CD4-positive, alpha-beta memory T cell (primary cell): ENCODE measurements around the gene C1orf21. TPM values are rescaled to one million over a fixed set of nuclear protein-coding genes. Genes with fewer than 3 reads are reported as not detected.

Source experiments
- CTCF ChIA-PET: fragments of 350-600 bp; sonication (Branson Sonifier 250); formaldehyde crosslinking; loops from one replicate; lab custom pipeline; 2021; ENCODE audit warnings: inconsistent platforms; ENCODE audit not compliant: partially characterized antibody; lab: Charles Lee
- POLR2A ChIA-PET: fragments of 350-600 bp; sonication (Branson Sonifier 250); formaldehyde crosslinking; loops from one replicate; lab custom pipeline; 2021; ENCODE audit not compliant: partially characterized antibody; lab: Charles Lee
- DNase-seq, 5 donors: peaks; one replicate each; pipeline versions ENCODE4 v3.0.0 to v3.0.0-alpha.2; 2020 to 2022; ENCODE audit warnings: mixed read lengths in 1 of 5
- H3K27ac ChIP-seq: one replicate; pipeline ENCODE4 v1.7.0; 2013; ENCODE audit warnings: low read depth, low read length
- H3K27me3 ChIP-seq: 2 replicates; pipeline ENCODE4 v1.7.0; 2013; ENCODE audit warnings: mild to moderate bottlenecking, low read length, moderate library complexity; ENCODE audit not compliant: insufficient read depth
- H3K36me3 ChIP-seq: 2 replicates; pipeline ENCODE4 v1.7.0; 2013; ENCODE audit warnings: mild to moderate bottlenecking, low read length, moderate library complexity; ENCODE audit not compliant: insufficient read depth
- H3K4me1 ChIP-seq: 2 replicates; pipeline ENCODE4 v1.7.0; 2013; ENCODE audit warnings: mild to moderate bottlenecking, low read length, moderate library complexity; ENCODE audit not compliant: insufficient read depth
- H3K4me3 ChIP-seq, 2 donors: one replicate each; pipeline ENCODE4 v1.7.0; 2013; ENCODE audit warnings: low read length in 2 of 2, mild to moderate bottlenecking in 1 of 2
- H3K9me3 ChIP-seq, 2 donors: one replicate each; pipeline ENCODE4 v1.7.0; 2013; ENCODE audit warnings: low read length in 2 of 2, control low read depth in 1 of 2; ENCODE audit not compliant: control insufficient read depth in 1 of 2
- H3K27ac Mint-ChIP-seq, 7 donors: one replicate each; pipeline ENCODE4 v1.8.0; 2020 to 2021; ENCODE audit warnings: mixed read lengths in 7 of 7, mild to moderate bottlenecking in 6 of 7, inconsistent platforms in 3 of 7, moderate library complexity in 3 of 7
- H3K27me3 Mint-ChIP-seq, 2 donors: one replicate each; pipeline ENCODE4 v1.8.0; 2020 to 2021; ENCODE audit warnings: mixed read lengths in 2 of 2
- H3K36me3 Mint-ChIP-seq, 2 donors: one replicate each; pipeline ENCODE4 v1.8.0; 2020 to 2021; ENCODE audit warnings: mixed read lengths in 2 of 2, inconsistent platforms in 1 of 2, mild to moderate bottlenecking in 1 of 2
- H3K4me1 Mint-ChIP-seq, 4 donors: one replicate each; pipeline ENCODE4 v1.8.0; 2020 to 2021; ENCODE audit warnings: mixed read lengths in 4 of 4, mild to moderate bottlenecking in 1 of 4
- H3K4me3 Mint-ChIP-seq, 8 donors: one replicate each; pipeline ENCODE4 v1.8.0; 2020 to 2021; ENCODE audit warnings: mixed read lengths in 8 of 8, mild to moderate bottlenecking in 7 of 8, moderate library complexity in 6 of 8, inconsistent platforms in 3 of 8
- H3K9me3 Mint-ChIP-seq, 8 donors: one replicate each; pipeline ENCODE4 v1.8.0; 2020 to 2021; ENCODE audit warnings: mixed read lengths in 8 of 8, mild to moderate bottlenecking in 5 of 8, inconsistent platforms in 3 of 8, moderate library complexity in 1 of 8
- intact Hi-C: fragments of 100-400 bp; cut with micrococcal nuclease; formaldehyde crosslinking; loops from one replicate; pipeline ENCODE4 v1.15.1; 2023
- polyA plus RNA-seq, 2 donors: library from polyadenylated mRNA; unstranded; fragments of 300-500 nt; fragmentation: Illumina TruSeq; gene quantifications; one replicate each; pipeline ENCODE4 v1.2.3, GENCODE V29; 2021
- total RNA-seq, 2 experiments: library from RNA; stranded (reverse); gene quantifications; one replicate each; pipeline ENCODE4 v1.2.3, GENCODE V29; 2021

The C1orf21 gene
- total and polyA plus RNA-seq, 4 experiments from 2014 or later, result 0.20 to 0.80 (median 0.55) TPM

DNA sequence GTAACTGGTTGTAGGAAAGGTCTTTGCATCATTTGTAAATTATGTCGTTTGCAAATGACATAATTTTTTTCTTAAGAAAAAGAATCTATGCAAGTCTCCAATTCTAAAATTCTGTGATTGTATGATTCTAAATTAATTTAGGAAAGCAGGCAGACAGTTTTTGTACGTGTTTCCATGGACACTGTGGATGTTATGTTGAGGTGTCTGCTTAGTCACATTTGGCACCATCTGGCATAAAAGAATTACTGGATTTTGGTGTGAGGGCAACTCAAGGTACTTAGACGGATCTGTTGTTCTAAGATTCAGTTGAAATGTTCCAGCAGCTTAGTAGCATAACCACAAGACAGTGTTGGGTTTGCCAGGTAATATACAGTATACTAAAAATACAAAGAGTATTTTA is 42.5 kb downstream of the C1orf21 start:
- Mint-ChIP-seq H3K4me1 (no peaks in the 10 kb centered on the region), H3K27ac (no peak overlapping the region), H3K9me3 (peaks cover 0 to 10% (median 0%) of the 10 kb centered on the region in 8 donors), H3K4me3 (no peak overlapping the region), H3K27me3 (peaks cover 10 to 11% of the 10 kb centered on the region in 2 donors), H3K36me3 (no peaks in the 10 kb centered on the region)
- no peaks in the 10 kb centered on the region for H3K36me3 ChIP-seq
- H3K27ac ChIP-seq, result no peak overlapping the region
- no peaks in the 10 kb centered on the region for H3K9me3 ChIP-seq
- no peak for DNase-seq
- POLR2A ChIA-PET, result no interaction called here
- no peaks in the 10 kb centered on the region for H3K4me1 ChIP-seq
- H3K4me3 ChIP-seq, result no peak overlapping the region
- CTCF ChIA-PET, result no interaction called here
- intact Hi-C loops, result no loop called here
- no peaks in the 10 kb centered on the region for H3K27me3 ChIP-seq

GRCh38 chr1:184433956-184434502 is 47.2 kb downstream of the C1orf21 start:
- Histone ChIP-seq H3K27me3 (no peaks in the 10 kb centered on the region), H3K36me3 (no peaks in the 10 kb centered on the region), H3K9me3 (no peaks in the 10 kb centered on the region), H3K4me3 (no peak overlapping the region), H3K27ac (no peak overlapping the region), H3K4me1 (no peaks in the 10 kb centered on the region)
- peaks cover 5 to 10% of the 10 kb centered on the region in 2 donors for H3K27me3 Mint-ChIP-seq
- no peak for DNase-seq
- ChIA-PET POLR2A (no interaction called here), CTCF (no interaction called here)
- no peaks in the 10 kb centered on the region for H3K36me3 Mint-ChIP-seq
- H3K4me3 Mint-ChIP-seq, result no peak overlapping the region
- H3K9me3 Mint-ChIP-seq, result peaks cover 0 to 10% (median 0%) of the 10 kb centered on the region in 8 donors
- H3K27ac Mint-ChIP-seq, result no peak overlapping the region
- no peaks in the 10 kb centered on the region for H3K4me1 Mint-ChIP-seq
- intact Hi-C loops, result no loop called here

GRCh38 chr1:184437291-184437690 is 50.5 kb downstream of the C1orf21 start:
- H3K4me1 Mint-ChIP-seq, result no peaks in the 10 kb centered on the region
- CTCF ChIA-PET, result no interaction called here
- intact Hi-C loops, result no loop called here
- Histone ChIP-seq H3K27ac (no peak overlapping the region), H3K36me3 (no peaks in the 10 kb centered on the region), H3K4me3 (no peak overlapping the region), H3K4me1 (no peaks in the 10 kb centered on the region), H3K9me3 (no peaks in the 10 kb centered on the region), H3K27me3 (no peaks in the 10 kb centered on the region)
- no peak overlapping the region for H3K27ac Mint-ChIP-seq
- no peaks in the 10 kb centered on the region for H3K36me3 Mint-ChIP-seq
- no peak for DNase-seq
- H3K4me3 Mint-ChIP-seq, result no peak overlapping the region
- peaks cover 0 to under 1% (median 0%) of the 10 kb centered on the region in 8 donors for H3K9me3 Mint-ChIP-seq
- POLR2A ChIA-PET, result no interaction called here
- peaks cover 0 to 6% of the 10 kb centered on the region in 2 donors for H3K27me3 Mint-ChIP-seq

GRCh38 chr1:184438363-184438762 is 51.5 kb downstream of the C1orf21 start:
- Mint-ChIP-seq H3K36me3 (no peaks in the 10 kb centered on the region), H3K4me1 (no peaks in the 10 kb centered on the region), H3K27me3 (peaks cover 0 to 2% of the 10 kb centered on the region in 2 donors), H3K27ac (no peak overlapping the region), H3K9me3 (peaks cover 0 to 3% (median 0%) of the 10 kb centered on the region in 8 donors), H3K4me3 (no peak overlapping the region)
- no peaks in the 10 kb centered on the region for H3K4me1 ChIP-seq
- POLR2A ChIA-PET, result no interaction called here
- intact Hi-C loops, result no loop called here
- CTCF ChIA-PET, result no interaction called here
- no peak overlapping the region for H3K4me3 ChIP-seq
- no peaks in the 10 kb centered on the region for H3K27me3 ChIP-seq
- no peak overlapping the region for H3K27ac ChIP-seq
- DNase-seq, result no peak
- no peaks in the 10 kb centered on the region for H3K9me3 ChIP-seq
- no peaks in the 10 kb centered on the region for H3K36me3 ChIP-seq

DNA sequence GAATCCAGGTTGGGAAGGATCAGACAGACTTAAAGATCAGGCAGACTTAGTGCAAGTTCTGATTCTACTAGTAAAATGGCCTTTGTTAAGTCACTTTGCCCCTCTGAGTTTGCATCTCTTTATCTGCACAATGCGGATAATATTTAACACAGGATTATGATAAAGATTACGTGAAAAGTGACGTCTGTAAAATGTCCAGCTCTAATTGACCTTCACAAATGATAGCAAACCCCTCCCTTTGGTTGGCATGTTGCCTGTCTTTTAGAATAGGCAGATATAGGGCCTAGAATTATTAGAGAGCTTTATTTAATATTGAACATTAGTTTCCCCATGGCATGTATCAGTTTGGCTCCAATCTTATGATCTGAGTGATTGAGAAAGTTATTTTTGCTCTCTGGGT is 55.4 kb downstream of the C1orf21 start:
- intact Hi-C loops, result no loop called here
- Histone ChIP-seq H3K27me3 (no peaks in the 10 kb centered on the region), H3K27ac (no peak overlapping the region), H3K4me1 (no peaks in the 10 kb centered on the region), H3K9me3 (no peaks in the 10 kb centered on the region), H3K36me3 (no peaks in the 10 kb centered on the region), H3K4me3 (no peak overlapping the region)
- POLR2A ChIA-PET, result no interaction called here
- Mint-ChIP-seq H3K9me3 (peaks cover 0 to 3% (median 0%) of the 10 kb centered on the region in 8 donors), H3K27me3 (no peaks in the 10 kb centered on the region), H3K4me3 (no peak overlapping the region), H3K4me1 (no peaks in the 10 kb centered on the region), H3K36me3 (no peaks in the 10 kb centered on the region), H3K27ac (no peak overlapping the region)
- DNase-seq, result no peak
- CTCF ChIA-PET, result no interaction called here

- H3K9me3 Mint-ChIP-seq, result peaks cover 0 to 3% (median 0%) of the 10 kb centered on the region in 8 donors
- no peak overlapping the region for H3K27ac Mint-ChIP-seq
- Histone ChIP-seq H3K9me3 (no peaks in the 10 kb centered on the region), H3K4me3 (no peak overlapping the region), H3K27me3 (no peaks in the 10 kb centered on the region), H3K4me1 (no peaks in the 10 kb centered on the region), H3K27ac (no peak overlapping the region), H3K36me3 (no peaks in the 10 kb centered on the region)
- H3K27me3 Mint-ChIP-seq, result no peaks in the 10 kb centered on the region
- H3K36me3 Mint-ChIP-seq, result no peaks in the 10 kb centered on the region
- ChIA-PET POLR2A (no interaction called here), CTCF (no interaction called here)
- H3K4me3 Mint-ChIP-seq, result no peak overlapping the region
- no peaks in the 10 kb centered on the region for H3K4me1 Mint-ChIP-seq
- intact Hi-C loops, result no loop called here
- no peak for DNase-seq
These were observed 56.4 kb downstream of the C1orf21 start for GRCh38 chr1:184443201-184443600.

GRCh38 chr1:184443624-184444023 is 56.8 kb downstream of the C1orf21 start:
- Mint-ChIP-seq H3K27ac (no peak overlapping the region), H3K36me3 (no peaks in the 10 kb centered on the region), H3K4me1 (no peaks in the 10 kb centered on the region), H3K27me3 (no peaks in the 10 kb centered on the region), H3K9me3 (peaks cover 0 to 3% (median 0%) of the 10 kb centered on the region in 8 donors), H3K4me3 (no peak overlapping the region)
- Histone ChIP-seq H3K27ac (no peak overlapping the region), H3K9me3 (no peaks in the 10 kb centered on the region), H3K36me3 (no peaks in the 10 kb centered on the region), H3K4me1 (no peaks in the 10 kb centered on the region), H3K27me3 (no peaks in the 10 kb centered on the region), H3K4me3 (no peak overlapping the region)
- ChIA-PET POLR2A (no interaction called here), CTCF (no interaction called here)
- DNase-seq, result no peak
- intact Hi-C loops, result no loop called here

DNA sequence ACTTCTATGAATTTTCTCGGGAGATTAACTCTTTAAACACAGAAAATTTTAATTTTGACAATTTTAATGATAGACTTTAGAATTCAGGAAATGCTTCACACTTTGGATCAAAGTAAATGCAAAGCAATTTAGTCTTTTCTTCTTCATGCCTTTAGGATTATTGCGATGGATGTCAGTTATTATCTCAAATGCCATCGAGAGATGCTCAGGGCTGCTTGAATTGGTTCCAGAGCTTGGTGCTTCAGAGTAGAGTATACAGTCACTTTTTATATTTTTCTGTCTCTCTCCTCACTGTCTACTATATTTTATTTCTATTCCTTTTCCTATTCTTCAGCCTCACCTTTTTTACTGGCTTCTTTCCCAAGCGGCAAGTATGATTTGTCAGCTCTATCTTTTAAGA is 59.2 kb downstream of the C1orf21 start:
- no peaks in the 10 kb centered on the region for H3K36me3 ChIP-seq
- Mint-ChIP-seq H3K27ac (no peak overlapping the region), H3K27me3 (peaks cover 0 to 2% of the 10 kb centered on the region in 2 donors), H3K9me3 (peaks cover 0 to 3% (median 0%) of the 10 kb centered on the region in 8 donors), H3K4me1 (no peaks in the 10 kb centered on the region), H3K36me3 (no peaks in the 10 kb centered on the region), H3K4me3 (no peak overlapping the region)
- intact Hi-C loops, result no loop called here
- no peak for DNase-seq
- no peak overlapping the region for H3K4me3 ChIP-seq
- no peaks in the 10 kb centered on the region for H3K4me1 ChIP-seq
- no peaks in the 10 kb centered on the region for H3K9me3 ChIP-seq
- POLR2A ChIA-PET, result no interaction called here
- H3K27ac ChIP-seq, result no peak overlapping the region
- CTCF ChIA-PET, result no interaction called here
- H3K27me3 ChIP-seq, result no peaks in the 10 kb centered on the region
